Right kidney (tissue), 9 donors: ENCODE results near the gene TMEM18.
"Not testable (repeated sequence)": the region's sequence is repeated elsewhere in the genome, so short reads cannot be mapped to it uniquely, and the experiment has no call there.

Experiments
- DNase-seq: peaks from one replicate; pipeline ENCODE4 v3.0.0-alpha.2; 2016
- long read RNA-seq, 8 donors: transcript quantifications; one replicate each; lab custom pipeline, GENCODE V29; 2026

Gene TMEM18
- long read RNA-seq, donor 1, transcript TMEM18-208 (2 exons, 1,706 nt), result minor isoform, 5 of 65 reads
- long read RNA-seq, donor 1, transcript TMEM18-201 (5 exons, 2,762 nt), result major isoform, 48 of 65 reads
- long read RNA-seq, donor 1, partial matches to known transcripts, result 8 of 65 reads
- long read RNA-seq, donor 1, other reads (novel, unspliced or antisense), result 0 of 65 reads
- long read RNA-seq, donor 2, transcript TMEM18-201 (5 exons, 2,762 nt), result major isoform, 20 of 49 reads
- long read RNA-seq, donor 2, transcript TMEM18-207 (4 exons, 1,767 nt), result minor isoform, 5 of 49 reads
- long read RNA-seq, donor 2, partial matches to known transcripts, result 21 of 49 reads
- long read RNA-seq, donor 2, other reads (novel, unspliced or antisense), result 0 of 49 reads
- long read RNA-seq, donor 3, transcript TMEM18-201 (5 exons, 2,762 nt), result major isoform, 14 of 22 reads
- long read RNA-seq, donor 3, partial matches to known transcripts, result 0 of 22 reads
- long read RNA-seq, donor 3, other reads (novel, unspliced or antisense), result 0 of 22 reads
- long read RNA-seq, donor 4, transcript TMEM18-201 (5 exons, 2,762 nt), result major isoform, 17 of 36 reads
- long read RNA-seq, donor 4, transcript TMEM18-208 (2 exons, 1,706 nt), result minor isoform, 7 of 36 reads
- long read RNA-seq, donor 4, transcript TMEM18-207 (4 exons, 1,767 nt), result minor isoform, 6 of 36 reads
- long read RNA-seq, donor 4, partial matches to known transcripts, result 5 of 36 reads
- long read RNA-seq, donor 4, other reads (novel, unspliced or antisense), result 0 of 36 reads
- long read RNA-seq, donor 5, transcript TMEM18-201 (5 exons, 2,762 nt), result major isoform, 26 of 30 reads
- long read RNA-seq, donor 5, partial matches to known transcripts, result 0 of 30 reads
- long read RNA-seq, donor 5, other reads (novel, unspliced or antisense), result 0 of 30 reads
- long read RNA-seq, donor 6, transcript TMEM18-201 (5 exons, 2,762 nt), result major isoform, 26 of 44 reads
- long read RNA-seq, donor 6, transcript TMEM18-207 (4 exons, 1,767 nt), result minor isoform, 6 of 44 reads
- long read RNA-seq, donor 6, partial matches to known transcripts, result 7 of 44 reads
- long read RNA-seq, donor 6, other reads (novel, unspliced or antisense), result 0 of 44 reads
- long read RNA-seq, donor 7, transcript TMEM18-207 (4 exons, 1,767 nt), result minor isoform, 8 of 126 reads
- long read RNA-seq, donor 7, transcript TMEM18-208 (2 exons, 1,706 nt), result minor isoform, 10 of 126 reads
- long read RNA-seq, donor 7, transcript TMEM18-201 (5 exons, 2,762 nt), result major isoform, 40 of 126 reads
- long read RNA-seq, donor 7, partial matches to known transcripts, result 66 of 126 reads
- long read RNA-seq, donor 7, other reads (novel, unspliced or antisense), result 0 of 126 reads
- long read RNA-seq, donor 8, transcript TMEM18-201 (5 exons, 2,762 nt), result major isoform, 18 of 29 reads
- long read RNA-seq, donor 8, transcript TMEM18-208 (2 exons, 1,706 nt), result minor isoform, 6 of 29 reads
- long read RNA-seq, donor 8, partial matches to known transcripts, result 0 of 29 reads
- long read RNA-seq, donor 8, other reads (novel, unspliced or antisense), result 0 of 29 reads

DNA sequence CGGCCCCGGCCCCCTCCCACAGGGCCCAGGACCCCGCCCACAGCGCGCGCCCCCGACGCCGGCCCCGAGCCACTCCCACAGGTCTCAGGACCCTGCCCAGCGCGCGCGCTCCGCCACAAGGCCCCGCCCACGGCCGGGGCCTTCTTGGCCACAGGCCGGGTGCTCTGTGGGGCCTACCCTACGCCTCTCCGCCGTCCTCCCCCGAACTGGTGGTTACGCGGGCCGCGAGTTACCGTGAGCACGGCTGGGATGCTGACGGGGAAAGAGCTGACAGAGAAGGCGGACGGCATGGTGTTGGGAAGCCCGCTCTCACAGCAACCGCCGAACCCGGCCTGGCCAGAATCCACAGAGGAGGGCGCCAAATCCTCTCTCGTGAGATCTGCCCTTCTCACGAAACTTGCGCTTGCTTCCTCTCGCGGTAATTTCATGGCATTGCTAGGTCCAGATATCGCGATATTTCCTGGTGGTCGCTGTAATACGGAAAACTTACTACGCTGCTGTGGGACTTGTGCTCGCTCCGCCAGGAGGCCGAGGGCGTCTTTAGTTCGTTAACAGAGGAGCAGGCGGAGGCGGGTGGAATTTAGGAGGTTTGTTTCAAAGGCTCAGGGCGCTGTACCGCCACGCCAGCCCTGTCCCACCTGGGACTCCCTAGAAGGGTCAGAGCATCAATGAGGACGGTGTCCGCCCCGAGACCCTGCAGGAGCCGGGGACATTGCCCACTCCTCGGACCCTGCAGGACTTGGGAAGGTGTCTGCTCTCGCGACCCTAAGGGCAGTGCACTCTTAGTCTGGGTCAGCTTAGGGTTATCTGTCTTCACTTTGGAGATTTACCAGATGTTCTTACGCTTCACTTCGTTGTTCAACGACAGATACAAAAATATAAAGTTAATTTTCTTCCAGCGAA lies at the start of gene TMEM18:
TSS of gene TMEM18 (minus strand) at position 351 of the 903 bp plus-strand sequence. CDS start at position 290, 61 bp downstream.
- DNase-seq, result peak; percentile 100

DNA sequence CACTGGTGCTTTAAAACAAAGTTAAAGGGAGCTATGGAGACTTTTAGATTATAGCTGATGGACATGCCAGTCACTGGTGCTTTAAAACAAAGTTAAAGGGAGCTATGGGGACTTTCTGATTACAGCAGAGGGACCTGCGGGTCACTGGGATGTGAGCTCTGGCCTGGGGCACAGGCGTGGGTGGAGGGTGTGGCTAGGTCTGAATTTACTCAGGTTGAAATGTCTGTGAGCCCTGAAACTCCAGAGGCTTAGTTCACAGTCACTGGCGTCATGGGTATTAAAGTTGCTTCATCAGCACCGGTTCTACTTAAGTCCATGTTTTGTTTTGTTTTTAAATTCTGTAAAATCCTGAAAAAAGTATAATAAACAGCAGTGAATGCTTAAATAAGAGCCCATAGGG lies 49.0 kb upstream of the TMEM18 start:
- no peak for DNase-seq

DNA sequence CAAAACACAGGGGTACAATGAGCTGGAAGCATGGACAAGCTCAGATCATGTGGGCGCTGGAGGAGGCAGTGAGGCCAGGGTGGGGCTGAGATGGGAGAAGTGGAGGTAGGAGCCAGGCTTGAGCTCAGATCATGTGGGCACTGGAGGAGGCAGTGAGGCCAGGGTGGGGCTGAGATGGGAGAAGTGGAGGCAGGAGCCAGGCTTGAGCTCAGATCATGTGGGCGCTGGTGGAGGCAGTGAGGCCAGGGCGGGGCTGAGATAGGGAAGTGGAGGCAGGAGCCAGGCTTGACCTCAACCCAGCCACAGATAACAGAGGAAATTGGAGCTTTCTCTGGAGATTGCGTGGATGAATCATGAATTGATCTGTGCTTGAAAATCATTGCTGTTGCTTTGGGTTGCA lies 48.3 kb upstream of the TMEM18 start:
- no peak for DNase-seq

GRCh38 chr2:723761-724160 lies 46.6 kb upstream of the TMEM18 start:
- DNase-seq, result no peak

DNA sequence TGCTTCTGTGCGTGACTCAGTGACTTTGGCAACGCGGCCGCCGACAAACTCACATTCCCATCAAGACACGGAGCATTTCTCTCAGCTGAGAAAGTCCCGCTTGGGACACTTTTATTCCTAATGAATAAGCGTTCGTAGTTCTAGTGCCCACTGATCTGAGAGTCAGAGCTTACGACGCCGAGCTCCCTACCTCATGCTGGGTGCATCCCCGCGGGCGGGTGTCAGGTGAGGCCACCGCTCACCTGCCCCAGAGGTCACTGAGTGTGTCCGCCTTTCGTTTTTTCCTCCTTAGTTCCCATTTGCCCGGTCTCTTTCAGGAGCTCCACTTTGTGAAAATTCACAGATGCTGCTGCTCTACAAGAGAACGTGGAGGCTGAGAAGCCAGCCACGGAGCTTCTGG lies 43.6 kb upstream of the TMEM18 start:
- DNase-seq, result no peak

DNA sequence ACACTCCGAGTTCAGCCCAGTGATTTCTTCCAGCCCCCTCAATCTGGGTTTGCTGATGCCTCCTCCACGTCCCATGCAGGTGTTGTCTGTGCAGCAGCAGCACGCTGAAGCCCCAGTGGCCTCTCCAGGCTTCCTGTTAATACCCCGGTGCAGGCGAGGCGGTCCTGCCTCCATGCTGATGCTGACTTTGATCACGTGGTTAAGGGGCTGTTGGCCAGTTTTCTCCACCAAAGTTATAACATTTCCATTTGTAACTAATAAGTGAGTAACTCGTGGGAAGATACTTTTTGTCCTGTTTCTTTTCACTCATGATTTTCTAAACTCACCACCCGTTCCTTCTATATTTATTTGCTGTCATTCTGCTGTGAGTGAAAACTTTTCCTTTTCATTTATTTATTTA lies 42.5 kb upstream of the TMEM18 start:
- no peak for DNase-seq

- DNase-seq, result no peak
Measured at GRCh38 chr2:719191-719590, 42.0 kb upstream of the TMEM18 start.

DNA sequence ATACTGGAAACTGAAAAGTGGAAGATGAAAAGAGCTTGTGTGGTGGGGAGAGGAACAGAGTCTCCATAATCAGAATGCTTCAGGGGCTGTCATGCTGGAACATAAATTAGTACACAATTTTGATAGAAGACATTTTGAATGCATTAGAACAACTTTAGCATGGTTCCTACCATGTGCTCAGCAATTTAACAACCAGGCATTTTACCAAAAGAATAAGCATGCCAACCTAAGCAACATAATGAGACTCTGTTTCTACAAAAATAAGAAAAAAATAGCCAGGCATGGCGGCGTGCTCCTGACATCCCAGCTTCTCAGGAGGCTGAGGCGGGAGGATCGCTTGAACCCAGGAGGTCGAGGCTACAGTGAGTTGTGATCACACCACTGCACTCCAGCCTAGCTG lies 40.5 kb upstream of the TMEM18 start:
- DNase-seq, result no peak

GRCh38 chr2:715854-716560 lies 38.8 kb upstream of the TMEM18 start:
- DNase-seq, result no peak

GRCh38 chr2:715038-715437 lies 37.8 kb upstream of the TMEM18 start:
- DNase-seq, result no peak

GRCh38 chr2:714005-714741 lies 37.0 kb upstream of the TMEM18 start:
- DNase-seq, result no peak

- DNase-seq, result no peak
Measured at GRCh38 chr2:710867-711665, 33.9 kb upstream of the TMEM18 start.

GRCh38 chr2:709138-709765 lies 32.0 kb upstream of the TMEM18 start:
- DNase-seq, result no peak

DNA sequence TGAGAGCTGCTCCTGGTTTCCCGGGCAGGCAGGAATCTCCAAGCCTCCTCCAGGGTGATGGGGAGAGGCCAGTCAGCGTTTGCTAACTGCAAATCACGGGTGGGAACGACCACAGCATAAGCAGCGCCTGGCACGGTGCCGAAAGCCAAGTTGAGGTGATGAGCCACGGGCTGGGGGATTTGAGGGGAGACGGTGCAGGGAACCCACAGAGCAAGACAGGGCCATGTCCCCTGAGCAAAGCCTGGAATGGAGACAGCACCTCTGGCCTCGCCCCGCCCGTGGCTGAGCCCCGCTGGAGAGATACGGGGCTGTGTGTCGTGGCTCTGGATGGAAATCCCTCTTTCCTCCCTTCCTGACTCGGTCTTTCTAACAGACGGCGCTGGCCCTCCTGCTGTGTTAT lies 31.5 kb upstream of the TMEM18 start:
- no peak for DNase-seq

GRCh38 chr2:705971-706511 lies 28.8 kb upstream of the TMEM18 start:
- no peak for DNase-seq

- DNase-seq, result not testable (repeated sequence)
Measured at GRCh38 chr2:702765-703164, 25.6 kb upstream of the TMEM18 start.

DNA sequence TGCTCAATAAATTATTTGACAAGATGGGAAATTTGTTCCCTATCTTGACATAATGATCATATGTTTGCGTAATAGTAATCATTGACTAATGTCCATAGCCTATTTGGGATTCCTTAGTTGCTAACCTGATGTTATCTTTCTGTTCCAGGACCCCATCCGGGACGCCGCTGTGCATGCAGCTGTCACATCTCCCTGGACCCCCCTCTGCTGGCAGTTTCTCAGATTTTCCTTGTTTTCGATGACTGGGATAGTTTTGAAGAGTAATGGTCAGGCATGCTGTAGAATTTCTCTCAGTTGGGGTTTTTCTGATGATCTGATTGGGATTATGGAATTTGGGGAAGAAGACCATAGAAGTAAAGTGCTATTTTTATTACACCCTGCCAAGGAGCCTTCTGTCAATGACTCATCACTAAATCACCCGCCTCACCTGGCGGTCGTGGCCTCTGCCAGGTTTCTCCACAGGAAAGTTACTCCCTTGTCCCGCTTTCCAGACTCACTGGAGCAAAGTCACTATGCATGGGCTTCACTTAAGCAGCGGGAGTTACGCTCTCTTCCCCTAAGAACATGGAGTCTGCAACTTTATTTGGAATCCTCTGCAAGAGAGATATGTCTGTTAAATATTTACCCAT lies 19.9 kb upstream of the TMEM18 start:
- no peak for DNase-seq
